Hematopoietic multipotent progenitor cell treated with erythropoietin and hydrocortisone succinate and interleukin-3 and kit ligand, for 8 days (in vitro differentiated cells): ENCODE results near the gene ABCA8.

Experiments used
- DNase-seq: peaks from one replicate; pipeline ENCODE4 v3.0.0-alpha.2; 2015

The ABCA8 gene

DNA sequence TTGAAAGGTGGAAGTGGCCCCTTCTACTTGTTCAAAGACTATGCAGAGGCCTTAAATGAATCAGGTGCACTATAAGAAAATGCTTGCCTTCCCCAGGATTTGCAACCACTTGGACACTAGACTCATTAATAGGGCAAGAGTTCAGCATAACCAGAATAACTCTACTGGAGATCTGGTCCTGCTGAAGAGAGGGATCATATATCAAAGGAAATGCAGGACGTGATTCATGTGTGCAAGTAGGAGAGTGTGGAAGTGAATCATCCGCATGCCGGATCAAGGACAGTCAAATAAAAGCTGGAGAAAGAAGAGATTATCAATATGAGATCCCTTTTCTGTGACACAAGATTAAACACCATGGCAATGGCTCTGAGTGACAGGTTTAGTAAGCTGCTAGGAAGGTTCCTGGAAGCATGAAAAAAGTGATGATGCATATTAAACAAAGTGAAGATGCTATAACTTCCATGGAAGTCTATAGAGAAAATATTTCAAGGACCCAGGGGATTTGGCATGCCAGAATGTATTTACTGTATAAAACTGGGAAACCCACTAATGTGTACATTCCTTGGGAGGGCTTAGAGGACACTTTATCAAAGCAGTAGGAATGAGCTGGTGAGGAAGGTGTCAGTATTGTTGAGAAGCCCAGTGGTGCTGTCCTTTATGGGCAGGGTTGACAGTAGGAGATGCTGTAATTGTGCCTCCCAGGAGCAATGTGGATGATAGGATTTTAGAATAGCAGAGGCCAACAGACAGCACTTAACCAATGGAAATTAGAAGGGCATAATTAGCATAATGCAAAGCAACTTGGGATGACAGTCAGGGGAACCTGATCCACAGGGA is 133.1 kb downstream of the ABCA8 start:
- DNase-seq = no peak

DNA sequence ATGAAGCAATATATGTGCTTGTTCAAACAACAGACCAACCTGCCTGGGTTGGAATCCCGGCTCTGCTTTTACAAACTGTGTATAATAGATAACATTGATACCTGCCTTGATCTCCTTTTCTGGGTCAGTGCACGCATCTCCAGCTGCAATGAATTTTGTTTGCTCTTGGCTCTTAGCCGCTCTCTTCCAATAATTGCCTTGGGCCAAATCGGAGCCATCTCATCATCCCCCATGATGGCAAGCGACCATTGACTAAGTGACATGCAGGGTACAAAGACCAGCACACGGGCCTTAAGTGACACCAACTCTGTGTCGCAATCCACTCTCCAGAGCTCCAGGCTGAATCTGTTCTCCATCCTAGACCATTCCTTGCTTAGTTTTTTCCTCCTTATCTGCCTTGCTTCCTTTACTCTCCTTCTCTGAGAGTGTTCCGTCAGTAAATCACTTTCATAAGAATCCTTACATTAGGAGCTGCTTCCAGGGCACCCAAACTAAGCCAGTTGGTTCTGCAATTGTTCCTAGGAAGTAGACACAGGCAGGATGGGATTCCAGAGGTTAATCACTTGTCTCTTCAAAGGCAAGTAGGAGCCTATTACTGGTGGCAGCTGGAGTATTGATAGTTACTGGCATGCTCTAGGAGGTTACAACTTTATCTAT is 134.2 kb downstream of the ABCA8 start:
- no peak for DNase-seq

DNA sequence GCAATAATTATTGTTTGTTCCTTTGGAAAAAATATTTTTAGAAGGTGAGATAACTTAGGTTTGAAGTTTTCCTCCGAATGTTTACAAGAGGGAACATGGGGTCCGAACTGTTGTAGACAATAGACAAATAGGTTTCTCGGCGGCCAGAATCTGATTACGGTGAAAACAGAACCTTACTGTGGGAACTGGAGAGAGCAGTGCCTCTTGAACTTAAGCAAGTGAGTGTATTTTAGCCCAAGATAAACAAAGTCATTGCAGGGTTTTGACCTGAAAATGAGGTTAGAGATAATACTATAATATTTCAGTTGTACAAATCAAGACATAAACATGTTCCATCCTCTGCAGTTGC is 134.7 kb downstream of the ABCA8 start:
- DNase-seq = no peak

GRCh38 chr17:68819465-68819864 is 135.7 kb downstream of the ABCA8 start:
- no peak for DNase-seq
